ENCODE data around the gene NPIPA3.

GRCh38 chr16:14658063-14658462 lies 45.1 kb upstream of the NPIPA3 start:
- TF ChIP-seq CTCF (IDR thresholded peaks at IDR 0.05): no peak
- TF ChIP-seq POLR2A (IDR thresholded peaks at IDR 0.05): no peak
- TF ChIP-seq POLR2AphosphoS5 (IDR thresholded peaks at IDR 0.05): no peak
- TF ChIP-seq EP300 (IDR thresholded peaks at IDR 0.05): no peak
